ENCODE results near the gene ZFR2.

DNA sequence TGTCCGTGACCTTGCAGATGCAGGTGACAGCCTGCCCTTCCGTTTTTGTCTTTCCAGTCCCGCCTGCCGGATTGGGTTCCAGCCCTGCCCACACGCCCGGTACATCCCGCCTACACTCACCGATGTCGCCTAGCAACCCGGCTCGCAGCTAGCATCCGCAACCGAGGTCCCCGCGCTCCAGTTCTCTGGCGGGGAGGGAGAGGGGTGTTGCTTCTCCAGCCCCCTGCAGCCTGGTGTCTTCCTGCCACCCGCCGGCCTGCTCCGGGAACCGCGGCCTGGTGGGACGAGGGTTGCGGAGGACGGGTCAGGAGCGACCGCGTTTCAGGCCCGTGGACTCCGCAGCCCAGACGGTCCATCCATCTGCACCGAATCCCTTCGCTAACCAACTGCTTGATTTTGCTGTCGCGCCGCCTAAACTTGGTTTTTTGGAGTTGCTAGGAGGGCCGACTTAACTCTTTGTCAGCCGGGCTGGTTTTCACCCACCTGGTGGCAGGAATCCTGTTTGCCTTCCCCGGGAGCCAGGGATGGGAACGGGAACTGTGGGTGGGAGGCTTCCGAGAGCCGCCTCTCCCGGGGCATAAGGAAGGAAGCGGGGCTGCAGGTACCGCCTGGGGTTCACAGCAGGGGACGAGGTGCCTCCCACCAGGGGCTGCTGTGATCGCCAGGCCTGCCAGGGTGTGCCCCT is 67.3 kb downstream of the ZFR2 start:
- TF ChIP-seq, protein P1, sequence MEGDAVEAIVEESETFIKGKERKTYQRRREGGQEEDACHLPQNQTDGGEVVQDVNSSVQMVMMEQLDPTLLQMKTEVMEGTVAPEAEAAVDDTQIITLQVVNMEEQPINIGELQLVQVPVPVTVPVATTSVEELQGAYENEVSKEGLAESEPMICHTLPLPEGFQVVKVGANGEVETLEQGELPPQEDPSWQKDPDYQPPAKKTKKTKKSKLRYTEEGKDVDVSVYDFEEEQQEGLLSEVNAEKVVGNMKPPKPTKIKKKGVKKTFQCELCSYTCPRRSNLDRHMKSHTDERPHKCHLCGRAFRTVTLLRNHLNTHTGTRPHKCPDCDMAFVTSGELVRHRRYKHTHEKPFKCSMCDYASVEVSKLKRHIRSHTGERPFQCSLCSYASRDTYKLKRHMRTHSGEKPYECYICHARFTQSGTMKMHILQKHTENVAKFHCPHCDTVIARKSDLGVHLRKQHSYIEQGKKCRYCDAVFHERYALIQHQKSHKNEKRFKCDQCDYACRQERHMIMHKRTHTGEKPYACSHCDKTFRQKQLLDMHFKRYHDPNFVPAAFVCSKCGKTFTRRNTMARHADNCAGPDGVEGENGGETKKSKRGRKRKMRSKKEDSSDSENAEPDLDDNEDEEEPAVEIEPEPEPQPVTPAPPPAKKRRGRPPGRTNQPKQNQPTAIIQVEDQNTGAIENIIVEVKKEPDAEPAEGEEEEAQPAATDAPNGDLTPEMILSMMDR (IDR thresholded peaks at IDR 0.05; ENCODE audit: low read depth, low read length): no peak
- TF ChIP-seq POLR2A (IDR thresholded peaks at IDR 0.05; ENCODE audit: extremely low read depth, insufficient read length): no peak
- TF ChIP-seq, protein P2, sequence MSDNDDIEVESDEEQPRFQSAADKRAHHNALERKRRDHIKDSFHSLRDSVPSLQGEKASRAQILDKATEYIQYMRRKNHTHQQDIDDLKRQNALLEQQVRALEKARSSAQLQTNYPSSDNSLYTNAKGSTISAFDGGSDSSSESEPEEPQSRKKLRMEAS (IDR thresholded peaks at IDR 0.05; ENCODE audit: low read depth, low read length): no peak

Data from NB4 (cell line).